ENCODE results near the gene HS6ST1. TPM values are rescaled to one million over a fixed set of nuclear protein-coding genes. Genes with fewer than 3 reads are reported as not detected.
A peak's percentile ranks its signal among the peaks of the same experiment; 100 is the strongest.

Gene HS6ST1
- total RNA-seq, 4 donors from 2014 or later = 44.6 to 63.3 (median 53.5) TPM

GRCh38 chr2:128292599-128293425 is 25.9 kb downstream of the HS6ST1 start:
- peak; percentile 25 to 41 for DNase-seq
- peak overlapping the region; percentile 8 to 80 (median 40) for H3K27ac ChIP-seq
- intact Hi-C loops (cut with DNase I; ENCODE audit: low total_unique reads) = no loop called here

DNA sequence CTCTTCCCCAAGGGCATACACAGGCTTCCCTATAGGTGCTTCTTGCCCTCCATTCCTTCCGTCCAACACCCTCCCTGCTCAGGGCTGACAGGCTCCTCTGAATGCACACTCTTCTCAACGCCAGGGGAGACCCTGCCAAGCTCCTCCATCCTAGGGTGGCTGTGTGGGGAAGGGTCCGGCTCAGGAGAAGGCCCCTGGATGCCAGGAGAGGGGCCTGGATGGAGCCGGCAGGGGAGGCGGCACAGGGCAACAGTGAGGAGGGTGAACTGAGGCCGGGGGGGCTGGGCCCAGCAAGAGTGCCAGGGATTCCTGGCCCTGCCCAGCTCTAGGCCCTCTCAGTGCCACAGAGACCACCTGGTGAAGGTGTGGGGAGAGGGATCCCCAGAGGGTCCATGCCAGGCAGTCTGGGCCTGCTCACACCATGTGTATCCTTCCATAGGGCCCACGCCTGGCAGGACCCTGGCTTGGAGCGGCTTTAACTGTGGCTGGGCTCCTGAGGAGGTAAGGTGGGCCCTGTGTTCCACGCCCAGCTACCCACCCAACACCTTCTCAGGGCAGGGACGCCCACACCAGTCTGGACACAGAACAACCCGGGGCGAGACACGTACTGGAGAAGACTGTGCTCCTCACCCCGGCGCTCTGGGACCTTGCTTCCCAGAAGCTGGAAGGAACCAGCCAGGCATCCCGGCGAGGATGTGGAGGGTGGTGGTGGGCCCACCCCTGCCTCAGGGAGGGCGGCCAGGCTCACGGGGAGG is 26.6 kb downstream of the HS6ST1 start:
- intact Hi-C loops (cut with DNase I; ENCODE audit: low total_unique reads) (no loop called here), in situ Hi-C loops (cut with MboI; ENCODE audit: low sequenced_read_pairs in 4 of 4) (no loop called here)
- no peaks in the 10 kb centered on the region for H3K9me3 ChIP-seq
- no peak for DNase-seq
- H3K36me3 ChIP-seq = peaks cover 0 to 3% of the 10 kb centered on the region in 2 donors
- peak overlapping the region in 1 of 4 donors; percentile 80 for H3K27ac ChIP-seq
- no peaks in the 10 kb centered on the region for H3K27me3 ChIP-seq
- peaks cover 8 to 18% of the 10 kb centered on the region in 2 donors for H3K4me1 ChIP-seq
- TF ChIP-seq POLR2A (IDR thresholded peaks at IDR 0.05) (no peak), CTCF (IDR thresholded peaks at IDR 0.05 in 4 of 5, conservative IDR thresholded peaks at IDR 0.05 in 1 of 5) (no peak)
- H3K4me3 ChIP-seq = no peak overlapping the region
- ATAC-seq = no peak

More at GRCh38 chr2:128292599-128293425, 25.9 kb downstream of the HS6ST1 start:
- Histone ChIP-seq H3K9me3 (no peaks in the 10 kb centered on the region), H3K36me3 (peaks cover 0 to 3% of the 10 kb centered on the region in 2 donors), H3K4me1 (peaks cover 7 to 18% of the 10 kb centered on the region in 2 donors), H3K4me3 (no peak overlapping the region), H3K27me3 (no peaks in the 10 kb centered on the region)
- TF ChIP-seq POLR2A (IDR thresholded peaks at IDR 0.05) = no peak
- no peak for TF ChIP-seq CTCF (IDR thresholded peaks at IDR 0.05 in 4 of 5, conservative IDR thresholded peaks at IDR 0.05 in 1 of 5)
- in situ Hi-C loops (cut with MboI; ENCODE audit: low sequenced_read_pairs in 4 of 4) = no loop called here
- peak; percentile 66 to 95 for ATAC-seq

GRCh38 chr2:128291161-128291843 is 27.4 kb downstream of the HS6ST1 start:
- H3K4me1 ChIP-seq = peaks cover 13 to 22% of the 10 kb centered on the region in 2 donors
- in situ Hi-C loops (cut with MboI; ENCODE audit: low sequenced_read_pairs in 4 of 4) = no loop called here

More at GRCh38 chr2:128291161-128291843, 27.4 kb downstream of the HS6ST1 start:
- Histone ChIP-seq H3K9me3 (no peaks in the 10 kb centered on the region), H3K27me3 (no peaks in the 10 kb centered on the region), H3K4me3 (no peak overlapping the region), H3K36me3 (peaks cover 0 to 3% of the 10 kb centered on the region in 2 donors), H3K27ac (no peak overlapping the region)
- intact Hi-C loops (cut with DNase I; ENCODE audit: low total_unique reads) = no loop called here
- no peak for TF ChIP-seq CTCF (IDR thresholded peaks at IDR 0.05 in 4 of 5, conservative IDR thresholded peaks at IDR 0.05 in 1 of 5)
- no peak for TF ChIP-seq POLR2A (IDR thresholded peaks at IDR 0.05)
- ATAC-seq (no peak), DNase-seq (no peak)
